ENCODE measurements around the gene TEX44.

DNA sequence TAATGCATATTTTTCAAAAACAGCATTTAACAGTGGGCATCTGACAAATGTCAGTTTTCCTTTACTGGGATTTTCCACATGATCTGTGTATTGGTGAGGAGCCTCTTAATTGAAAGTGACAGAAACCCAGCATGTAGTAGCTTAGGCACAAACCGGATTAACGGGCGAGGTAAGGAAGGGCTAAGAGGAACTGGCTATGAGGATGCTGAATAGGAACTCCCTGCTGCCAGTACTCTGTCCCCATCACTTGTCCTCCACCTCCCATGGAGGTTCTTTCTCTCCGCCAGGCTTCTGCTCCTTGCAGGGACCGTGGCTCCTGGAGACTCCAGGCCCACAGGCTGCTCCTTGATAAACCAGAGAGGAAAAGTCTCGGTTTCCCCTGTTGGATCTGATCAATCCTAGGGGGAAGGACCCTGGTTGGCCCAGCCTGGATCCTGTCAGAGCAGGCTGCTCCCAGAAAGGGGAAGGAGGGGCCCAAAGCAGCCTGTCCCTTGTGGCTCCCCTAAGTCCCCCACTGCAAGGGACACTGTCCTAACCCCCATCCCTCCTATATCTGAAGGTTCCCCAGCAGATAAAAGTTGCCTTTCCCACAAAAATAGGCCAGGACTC, 10.3 kb downstream of the TEX44 start:
- TF ChIP-seq, protein P1, sequence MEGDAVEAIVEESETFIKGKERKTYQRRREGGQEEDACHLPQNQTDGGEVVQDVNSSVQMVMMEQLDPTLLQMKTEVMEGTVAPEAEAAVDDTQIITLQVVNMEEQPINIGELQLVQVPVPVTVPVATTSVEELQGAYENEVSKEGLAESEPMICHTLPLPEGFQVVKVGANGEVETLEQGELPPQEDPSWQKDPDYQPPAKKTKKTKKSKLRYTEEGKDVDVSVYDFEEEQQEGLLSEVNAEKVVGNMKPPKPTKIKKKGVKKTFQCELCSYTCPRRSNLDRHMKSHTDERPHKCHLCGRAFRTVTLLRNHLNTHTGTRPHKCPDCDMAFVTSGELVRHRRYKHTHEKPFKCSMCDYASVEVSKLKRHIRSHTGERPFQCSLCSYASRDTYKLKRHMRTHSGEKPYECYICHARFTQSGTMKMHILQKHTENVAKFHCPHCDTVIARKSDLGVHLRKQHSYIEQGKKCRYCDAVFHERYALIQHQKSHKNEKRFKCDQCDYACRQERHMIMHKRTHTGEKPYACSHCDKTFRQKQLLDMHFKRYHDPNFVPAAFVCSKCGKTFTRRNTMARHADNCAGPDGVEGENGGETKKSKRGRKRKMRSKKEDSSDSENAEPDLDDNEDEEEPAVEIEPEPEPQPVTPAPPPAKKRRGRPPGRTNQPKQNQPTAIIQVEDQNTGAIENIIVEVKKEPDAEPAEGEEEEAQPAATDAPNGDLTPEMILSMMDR (IDR thresholded peaks at IDR 0.05) = no peak
- TF ChIP-seq POLR2AphosphoS5 (IDR thresholded peaks at IDR 0.05) = no peak

Data from breast epithelium (tissue), 3 donors.